BE2C (cell line): ENCODE measurements around the gene GNAT2.

Experiments
- DNase-seq: peaks from one replicate; pipeline ENCODE4 v3.0.0-alpha.2; 2020
- H3K27me3 ChIP-seq: fragments of 250-450 bp; sonication (Bioruptor Pico); 2 replicates; pipeline ENCODE4 v1.5.1; 2020; ENCODE audit warnings: mild to moderate bottlenecking
- H3K36me3 ChIP-seq: fragments of 250-450 bp; sonication (Bioruptor Pico); 2 replicates; pipeline ENCODE4 v1.5.1; 2020; ENCODE audit warnings: mild to moderate bottlenecking
- H3K4me1 ChIP-seq: fragments of 250-450 bp; sonication (Bioruptor Pico); 2 replicates; pipeline ENCODE4 v1.5.1; 2020
- H3K4me3 ChIP-seq: 2 replicates; pipeline ENCODE4 v1.5.1; 2011; ENCODE audit warnings: low read depth, low read length
- H3K9me3 ChIP-seq: fragments of 250-450 bp; sonication (Bioruptor Pico); 2 replicates; pipeline ENCODE4 v1.5.1; 2020
- CTCF ChIP-seq: IDR thresholded peaks from 2 replicates; pipeline ENCODE4 v1.5.1; 2012; ENCODE audit warnings: mild to moderate bottlenecking, low read depth, low read length

GNAT2 gene

GRCh38 chr1:109644670-109645069, 25.3 kb upstream of the GNAT2 start:
- H3K4me1 ChIP-seq, result peaks cover 9% of the 10 kb centered on the region
- no peaks in the 10 kb centered on the region for H3K9me3 ChIP-seq
- no peak overlapping the region for H3K4me3 ChIP-seq
- H3K27me3 ChIP-seq, result no peaks in the 10 kb centered on the region
- H3K36me3 ChIP-seq, result no peaks in the 10 kb centered on the region
- DNase-seq, result no peak
- TF ChIP-seq CTCF, result no peak

GRCh38 chr1:109643385-109644230, 24.2 kb upstream of the GNAT2 start:
- Histone ChIP-seq H3K27me3 (no peaks in the 10 kb centered on the region), H3K36me3 (no peaks in the 10 kb centered on the region), H3K4me3 (no peak overlapping the region), H3K9me3 (no peaks in the 10 kb centered on the region), H3K4me1 (peaks cover 15% of the 10 kb centered on the region)
- TF ChIP-seq CTCF, result peak; percentile 70
- peak; percentile 79 for DNase-seq

GRCh38 chr1:109642626-109643025, 23.2 kb upstream of the GNAT2 start:
- Histone ChIP-seq H3K4me1 (peaks cover 19% of the 10 kb centered on the region), H3K9me3 (no peaks in the 10 kb centered on the region), H3K4me3 (no peak overlapping the region), H3K27me3 (no peaks in the 10 kb centered on the region), H3K36me3 (no peaks in the 10 kb centered on the region)
- no peak for DNase-seq
- TF ChIP-seq CTCF, result no peak

- no peak for DNase-seq
- H3K36me3 ChIP-seq, result no peaks in the 10 kb centered on the region
- no peaks in the 10 kb centered on the region for H3K27me3 ChIP-seq
- peaks cover 22% of the 10 kb centered on the region for H3K4me1 ChIP-seq
- H3K9me3 ChIP-seq, result no peaks in the 10 kb centered on the region
- H3K4me3 ChIP-seq, result no peak overlapping the region
- TF ChIP-seq CTCF, result no peak
These were observed 22.4 kb upstream of the GNAT2 start for GRCh38 chr1:109641861-109642260.

GRCh38 chr1:109641078-109641740, 21.8 kb upstream of the GNAT2 start:
- Histone ChIP-seq H3K4me1 (peaks cover 29% of the 10 kb centered on the region), H3K4me3 (no peak overlapping the region), H3K9me3 (no peaks in the 10 kb centered on the region), H3K27me3 (no peaks in the 10 kb centered on the region), H3K36me3 (no peaks in the 10 kb centered on the region)
- DNase-seq, result no peak
- no peak for TF ChIP-seq CTCF
